ENCODE measurements around the gene C6orf132. TPM values are rescaled to one million over a fixed set of nuclear protein-coding genes. Genes with fewer than 3 reads are reported as not detected.

Gene C6orf132
- total and polyA plus RNA-seq, 2 of the 8 experiments (the other 6 are each of a cell fraction or from before 2014, with no cell fraction given): 31.5 to 64.0 TPM

DNA sequence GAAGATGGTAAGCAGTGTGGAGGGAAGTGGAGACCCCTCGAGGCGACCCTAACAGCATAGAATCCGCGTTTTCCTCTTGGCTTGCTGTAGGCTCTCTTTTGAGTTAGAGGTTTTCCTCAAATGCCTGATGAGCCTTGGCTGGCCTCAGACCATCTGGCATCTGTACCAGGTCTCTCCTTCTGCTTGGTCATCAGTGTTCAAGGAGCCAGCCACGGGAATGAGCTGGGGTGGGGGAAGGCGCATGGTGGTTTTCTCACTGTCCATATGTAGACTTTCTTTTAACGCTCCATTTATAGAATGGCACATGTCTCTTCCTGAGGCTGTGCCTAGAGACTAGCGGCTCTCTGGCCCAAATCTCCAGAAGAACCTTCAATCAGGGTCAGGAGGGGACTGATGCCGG, 22.6 kb upstream of the C6orf132 start (continued):
- no peak for TF ChIP-seq POU5F1 (IDR thresholded peaks at IDR 0.05; ENCODE audit: low read depth, low read length)
- TF ChIP-seq EGR1 (IDR thresholded peaks at IDR 0.05; ENCODE audit: borderline replicate concordance, low read depth, low read length): no peak
- no peak for TF ChIP-seq RBBP5 (IDR thresholded peaks at IDR 0.05; ENCODE audit: borderline replicate concordance, low read depth, low read length)
- no peak for TF ChIP-seq POLR2A (IDR thresholded peaks at IDR 0.05; ENCODE audit: control extremely low read depth in 1 of 2, low read depth in 2 of 2, low read length in 2 of 2)

Measured in H1 (cell line).